COR-L47 (cell line): ENCODE data around the gene RAD51B.

ENCODE experiments used
- DNase-seq: peaks from one replicate; lab custom pipeline; 2025; lab: John Stamatoyannopoulos, UW

RAD51B gene

GRCh38 chr14:68392393-68393141, 573.0 kb downstream of the RAD51B start:
- no peak for DNase-seq

DNA sequence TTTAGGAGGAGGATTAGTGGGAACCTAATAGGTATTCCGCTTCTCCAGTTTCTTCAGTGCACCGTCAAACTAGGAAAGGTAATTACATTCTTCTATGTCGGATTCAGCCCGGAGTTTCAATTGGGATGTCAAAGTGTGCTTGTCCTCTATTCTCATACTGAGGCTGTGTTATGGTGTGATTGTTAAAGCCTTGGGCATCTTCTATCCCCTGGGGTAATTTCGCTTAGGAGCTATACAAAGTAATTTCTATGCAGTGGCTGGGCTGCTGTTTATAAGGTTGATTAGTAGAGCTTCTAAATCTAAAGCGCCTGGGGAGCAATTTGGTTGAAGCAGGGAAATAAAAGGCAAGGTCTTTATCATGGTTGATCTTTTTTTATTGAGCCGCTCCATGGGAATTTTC, 573.7 kb downstream of the RAD51B start:
- DNase-seq, result no peak

DNA sequence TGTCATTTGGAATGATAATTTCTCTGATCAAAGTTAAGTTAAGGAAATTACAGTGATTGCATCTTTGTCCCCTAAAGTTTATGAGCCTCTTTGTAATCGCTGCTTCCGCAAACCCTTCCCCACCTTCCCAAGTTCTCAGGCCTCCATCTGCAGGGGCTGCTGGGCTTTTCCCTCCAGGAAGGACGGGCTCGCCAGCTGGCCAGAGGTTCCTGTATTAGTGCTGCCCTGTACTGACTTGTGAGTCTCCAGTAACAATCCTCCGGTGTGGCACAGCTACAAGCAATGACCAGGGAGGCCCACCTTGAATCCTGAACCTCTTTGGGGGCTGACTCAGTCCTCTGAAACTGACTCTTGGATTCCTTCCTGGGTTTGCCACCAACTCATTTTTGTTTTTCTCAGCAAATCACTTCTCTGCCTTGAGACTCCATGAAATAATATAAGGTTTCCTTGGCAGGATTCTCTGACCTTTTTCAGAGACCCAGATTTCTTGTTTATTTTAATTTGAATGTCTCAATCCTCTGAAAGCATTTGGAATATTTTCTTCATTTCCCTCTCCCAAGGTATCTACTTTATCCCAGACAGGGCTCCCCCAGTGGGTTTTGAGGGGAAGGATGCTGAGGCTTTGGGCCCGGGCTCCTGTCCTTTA, 574.7 kb downstream of the RAD51B start:
- no peak for DNase-seq

DNA sequence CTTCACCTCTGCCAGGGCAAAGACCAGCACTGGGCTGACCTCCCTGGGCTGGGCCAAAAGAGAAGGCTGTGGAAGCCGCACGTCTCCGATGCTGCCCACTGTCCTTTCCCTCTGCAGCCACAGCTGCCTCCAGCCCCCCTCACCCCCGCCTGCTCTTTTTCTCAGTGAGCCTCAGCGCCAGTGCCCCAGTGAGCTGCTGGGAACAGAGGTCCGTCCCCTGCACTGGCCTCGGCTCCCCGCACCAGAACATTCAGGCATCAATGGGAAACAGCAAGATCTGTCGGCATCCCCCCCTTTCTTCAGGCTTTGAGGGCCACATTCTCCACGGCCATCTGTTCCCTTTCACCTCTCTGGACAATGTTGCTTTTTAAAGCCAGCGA, 575.2 kb downstream of the RAD51B start:
- DNase-seq, result no peak

DNA sequence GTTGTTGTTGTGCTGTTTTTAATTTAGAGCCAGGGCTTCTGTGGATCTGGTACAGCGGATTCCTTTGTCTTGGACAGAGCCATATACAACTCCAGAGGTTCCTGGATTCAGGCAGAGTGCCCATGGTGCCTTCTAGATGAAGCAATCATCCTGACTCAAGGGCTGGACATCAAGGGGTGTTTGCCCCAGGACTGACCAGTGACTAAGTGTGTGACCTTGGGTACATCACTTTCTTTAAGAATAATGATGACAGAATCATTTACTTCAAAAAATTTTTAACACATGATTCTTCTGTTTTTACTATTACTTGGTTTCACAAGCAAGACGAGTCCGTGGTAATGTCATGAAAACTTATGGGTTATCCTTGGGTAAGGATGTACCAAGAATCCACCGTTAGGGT, 576.0 kb downstream of the RAD51B start:
- DNase-seq, result no peak

DNA sequence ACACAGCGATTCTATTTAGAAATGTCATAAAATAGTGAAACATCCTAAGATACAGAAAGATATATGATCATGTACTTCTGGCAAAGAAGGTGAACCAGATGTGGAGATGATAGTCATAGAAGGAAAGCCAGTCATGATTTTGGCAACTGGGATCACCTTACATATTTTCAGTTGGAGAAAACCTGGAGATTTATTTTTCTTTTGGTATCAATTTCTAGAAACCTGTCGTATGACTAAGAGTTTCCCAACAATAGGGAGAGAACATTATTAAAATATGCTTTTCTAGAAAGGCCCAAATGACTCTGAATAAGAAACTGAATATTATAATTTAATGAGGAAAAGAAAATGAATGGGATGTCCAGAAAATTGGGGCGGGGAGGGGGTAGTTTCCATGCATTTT, 576.9 kb downstream of the RAD51B start:
- DNase-seq, result no peak

DNA sequence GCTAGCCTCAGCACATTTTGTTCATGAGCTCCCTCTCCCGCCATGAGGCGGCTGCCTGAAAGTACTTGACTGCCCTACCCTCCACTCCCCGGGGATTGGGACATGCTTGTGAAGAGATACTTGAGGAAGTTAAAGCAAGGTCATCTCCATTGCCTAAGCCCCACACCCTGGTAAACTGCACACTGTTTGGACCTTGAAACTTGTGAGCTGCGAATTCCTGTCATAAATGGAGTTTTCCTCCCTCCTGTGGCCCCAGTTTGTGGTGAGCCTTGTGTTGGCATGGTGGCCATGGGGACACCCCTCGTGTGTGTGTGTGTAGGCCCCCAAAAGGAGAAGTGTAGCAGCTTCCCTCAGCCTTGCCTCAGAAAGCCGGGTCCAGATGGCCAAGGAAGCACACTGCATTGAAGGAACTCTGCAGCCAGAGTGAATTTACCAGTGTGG, 577.8 kb downstream of the RAD51B start:
- DNase-seq, result no peak

- no peak for DNase-seq
These were observed 578.2 kb downstream of the RAD51B start for GRCh38 chr14:68397822-68398221.

- DNase-seq, result no peak
These were observed 578.8 kb downstream of the RAD51B start for GRCh38 chr14:68398370-68398769.

- no peak for DNase-seq
These were observed 580.4 kb downstream of the RAD51B start for GRCh38 chr14:68399971-68400370.

DNA sequence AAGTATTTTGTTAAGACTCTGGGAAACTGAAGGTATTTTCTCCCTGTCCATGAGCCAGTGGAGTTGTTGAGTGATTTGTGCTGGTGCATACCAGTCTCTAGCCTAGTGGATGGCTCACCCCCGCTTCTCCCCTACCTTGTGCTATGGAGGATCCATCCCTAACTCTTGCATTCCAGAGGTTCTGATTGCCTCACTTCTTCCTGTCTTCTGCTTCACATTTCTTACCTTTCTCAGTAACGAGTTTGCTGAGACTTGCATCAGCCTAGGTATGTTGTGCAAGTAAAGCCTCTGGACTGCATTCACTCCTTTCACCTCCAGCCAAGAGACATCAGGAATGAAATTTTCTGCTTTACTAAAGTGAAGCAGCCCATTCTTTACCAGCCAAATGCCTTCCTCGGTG, 581.7 kb downstream of the RAD51B start:
- no peak for DNase-seq

DNA sequence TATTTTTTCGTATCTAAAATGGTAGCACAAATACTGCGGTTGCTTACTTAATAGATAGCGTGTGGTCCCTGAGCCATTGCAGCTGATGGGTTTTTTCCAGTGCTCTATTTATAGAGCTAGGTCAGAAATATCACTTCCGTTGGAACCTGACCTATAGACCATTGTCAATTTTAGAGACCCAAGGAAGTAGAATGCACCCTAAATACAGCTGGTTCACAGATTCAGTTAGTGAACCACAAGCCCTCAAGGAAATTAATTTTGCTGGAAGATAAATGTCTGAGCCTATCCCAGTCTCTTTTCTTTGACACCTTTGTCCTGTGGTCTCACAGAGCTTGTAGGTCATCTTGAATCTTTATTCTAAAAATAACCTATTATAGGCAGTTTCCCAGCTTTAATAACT, 582.3 kb downstream of the RAD51B start:
- no peak for DNase-seq

- no peak for DNase-seq
These were observed 583.0 kb downstream of the RAD51B start for GRCh38 chr14:68402525-68403101.

GRCh38 chr14:68403191-68404145, 583.9 kb downstream of the RAD51B start:
- DNase-seq, result no peak

- DNase-seq, result no peak
These were observed 584.6 kb downstream of the RAD51B start for GRCh38 chr14:68404146-68404527.

- no peak for DNase-seq
These were observed 585.1 kb downstream of the RAD51B start for GRCh38 chr14:68404652-68405183.

- DNase-seq, result no peak
These were observed 586.4 kb downstream of the RAD51B start for GRCh38 chr14:68405961-68406360.

GRCh38 chr14:68407285-68407684, 587.7 kb downstream of the RAD51B start:
- no peak for DNase-seq

- no peak for DNase-seq
These were observed 588.2 kb downstream of the RAD51B start for GRCh38 chr14:68407825-68408224.

GRCh38 chr14:68408680-68409079, 589.1 kb downstream of the RAD51B start:
- DNase-seq, result no peak

DNA sequence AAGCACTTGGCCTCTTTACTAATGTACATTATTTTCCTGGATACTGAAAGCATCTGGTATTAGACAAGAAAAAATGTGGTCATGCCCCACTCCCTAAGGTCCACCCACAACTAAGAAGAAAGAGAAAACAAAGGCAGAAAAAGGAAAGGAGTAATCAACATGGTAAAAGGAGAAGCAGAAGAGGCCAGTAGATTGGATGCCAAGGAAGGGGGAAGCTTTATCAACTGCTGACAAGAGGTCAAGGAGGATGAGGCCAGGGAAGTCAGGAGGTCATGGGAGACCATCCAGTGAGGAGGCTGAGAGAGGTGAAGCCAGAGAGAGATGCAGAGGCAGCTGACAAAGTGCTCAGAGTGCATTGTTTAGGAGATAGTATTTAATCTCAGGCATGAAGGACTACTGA, 589.8 kb downstream of the RAD51B start:
- DNase-seq, result no peak
